HG02759 (cell line): Measurements from ENCODE around the gene STRN3.

Experiments
- ATAC-seq: cut with Tn5 transposase; IDR thresholded peaks from one replicate; pipeline ENCODE4 v1.9.1; 2021; ENCODE audit warnings: mild to moderate bottlenecking, moderate library complexity; ENCODE audit not compliant: unreplicated experiment

The STRN3 gene

DNA sequence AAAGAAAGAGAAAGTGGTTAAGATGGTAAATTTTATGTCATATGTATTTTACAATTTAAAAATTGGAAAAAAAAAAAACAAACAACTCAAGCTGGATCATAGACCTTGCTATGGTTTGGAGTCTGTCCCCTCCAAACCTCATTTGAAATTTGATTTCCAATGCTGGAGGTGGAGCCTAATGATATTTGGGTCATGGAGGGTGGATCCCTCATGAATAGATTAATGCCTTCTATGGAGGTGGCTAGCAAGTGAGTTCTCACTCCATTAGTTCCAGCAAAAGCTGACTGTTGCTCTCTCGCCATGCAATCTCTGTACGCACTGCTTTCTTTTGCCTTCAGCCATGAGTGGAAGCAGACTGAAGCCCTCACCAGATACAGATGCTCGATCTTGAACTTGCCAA, 22.9 kb downstream of the STRN3 start:
- no peak for ATAC-seq

- ATAC-seq, result no peak
These were observed 24.9 kb downstream of the STRN3 start for GRCh38 chr14:31001339-31001658.

- no peak for ATAC-seq
These were observed 25.4 kb downstream of the STRN3 start for GRCh38 chr14:31000629-31001338.

DNA sequence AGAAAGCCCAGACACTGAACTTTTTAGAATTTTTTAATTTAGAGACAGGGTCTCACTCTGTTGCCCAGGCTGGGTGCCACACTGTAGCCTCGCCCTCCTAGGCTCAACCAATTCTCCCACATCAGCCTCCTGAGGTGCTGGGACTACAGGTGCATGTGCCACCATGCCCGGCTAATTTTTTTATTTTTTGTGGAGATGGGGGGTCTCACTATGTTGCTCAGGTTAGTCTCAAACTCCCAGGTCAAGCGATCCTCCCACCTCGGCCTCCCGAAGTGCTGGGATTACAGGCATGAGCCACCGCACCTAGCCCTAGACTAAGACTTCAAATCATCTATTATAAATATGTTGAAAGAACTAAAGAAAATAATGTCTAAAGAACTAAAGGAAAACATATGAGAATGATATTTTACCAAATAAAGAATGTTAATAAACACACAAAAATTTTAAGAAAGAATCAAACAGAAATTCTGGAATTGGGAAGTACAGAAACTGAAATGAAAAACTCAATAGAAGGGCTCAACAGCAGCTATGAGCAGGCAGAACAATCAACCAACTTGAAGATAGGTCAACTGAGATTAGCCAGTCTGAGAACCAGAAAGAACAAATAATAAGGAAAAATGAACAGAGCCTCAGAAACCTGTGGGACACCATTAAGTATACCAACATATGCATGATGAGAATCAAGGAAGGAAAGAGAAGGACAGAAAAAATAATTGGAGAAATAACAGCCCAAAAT, 27.0 kb downstream of the STRN3 start:
- ATAC-seq, result no peak

GRCh38 chr14:30998100-30998706, 28.0 kb downstream of the STRN3 start:
- no peak for ATAC-seq

- ATAC-seq, result no peak
These were observed 29.1 kb downstream of the STRN3 start for GRCh38 chr14:30996892-30997659.

GRCh38 chr14:30995689-30996088, 30.5 kb downstream of the STRN3 start:
- ATAC-seq, result no peak

DNA sequence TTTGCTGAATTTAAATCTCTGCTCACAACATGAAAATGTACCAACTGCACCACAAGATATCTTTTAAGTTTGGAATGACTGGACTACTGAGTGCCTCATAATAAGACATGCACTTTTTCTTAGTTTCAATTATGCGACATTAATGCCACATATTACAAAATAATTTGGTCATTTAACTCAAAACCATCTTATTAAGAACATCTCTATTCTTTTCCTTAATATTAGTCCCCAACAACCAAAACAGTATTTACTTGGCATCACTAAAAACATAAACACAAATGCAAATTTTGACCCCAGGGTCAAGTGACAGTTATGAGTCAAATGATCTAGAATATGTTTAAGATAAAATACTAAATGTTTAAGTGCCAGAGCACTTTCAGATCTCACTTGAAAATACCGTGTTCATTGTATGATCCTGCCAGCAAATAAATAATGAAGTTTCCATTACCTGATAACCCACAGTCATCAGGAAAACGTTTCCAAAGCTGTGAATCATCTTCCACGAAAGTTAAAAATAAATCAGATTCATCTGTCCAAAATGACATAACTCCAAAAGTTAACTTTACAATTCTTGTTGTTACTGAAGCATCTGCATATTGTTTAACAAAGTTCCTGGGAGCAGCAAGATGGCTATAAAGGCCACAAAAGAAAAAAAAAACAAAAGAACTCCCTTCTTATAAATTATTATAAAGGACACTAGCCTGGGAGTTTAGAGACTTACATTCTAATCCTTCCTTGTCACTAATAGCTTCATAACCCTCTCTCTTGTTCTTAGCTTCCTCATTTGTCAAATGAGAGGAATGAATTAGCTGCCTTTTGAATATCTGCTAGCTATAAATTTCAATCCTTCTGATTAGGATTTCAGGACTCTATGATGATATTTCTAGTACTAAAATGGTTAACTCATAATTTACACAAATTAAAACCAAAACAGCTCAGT, 31.2 kb downstream of the STRN3 start:
- peak; percentile 77 for ATAC-seq

- ATAC-seq, result no peak
These were observed 33.1 kb downstream of the STRN3 start for GRCh38 chr14:30993071-30993470.

DNA sequence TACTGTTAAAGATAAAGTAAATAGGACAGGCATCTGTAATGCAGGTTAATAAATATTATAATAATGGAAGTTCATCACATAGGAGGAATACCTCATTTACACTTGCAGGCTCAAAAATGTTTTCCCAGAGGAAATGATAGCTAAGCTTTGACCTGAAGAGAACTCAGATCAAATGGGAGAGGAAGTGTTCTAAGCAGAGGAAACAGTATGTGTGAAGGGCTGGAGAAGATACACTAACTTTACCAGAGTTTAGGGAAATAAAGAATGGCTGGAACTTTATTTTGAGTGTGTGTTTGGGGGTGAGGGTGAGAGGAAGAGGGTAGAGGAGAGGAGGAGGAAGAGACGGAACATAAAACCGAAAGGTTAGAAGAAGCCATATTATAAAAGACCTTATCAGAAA, 34.8 kb downstream of the STRN3 start:
- no peak for ATAC-seq

GRCh38 chr14:30990770-30991169, 35.4 kb downstream of the STRN3 start:
- ATAC-seq, result no peak

DNA sequence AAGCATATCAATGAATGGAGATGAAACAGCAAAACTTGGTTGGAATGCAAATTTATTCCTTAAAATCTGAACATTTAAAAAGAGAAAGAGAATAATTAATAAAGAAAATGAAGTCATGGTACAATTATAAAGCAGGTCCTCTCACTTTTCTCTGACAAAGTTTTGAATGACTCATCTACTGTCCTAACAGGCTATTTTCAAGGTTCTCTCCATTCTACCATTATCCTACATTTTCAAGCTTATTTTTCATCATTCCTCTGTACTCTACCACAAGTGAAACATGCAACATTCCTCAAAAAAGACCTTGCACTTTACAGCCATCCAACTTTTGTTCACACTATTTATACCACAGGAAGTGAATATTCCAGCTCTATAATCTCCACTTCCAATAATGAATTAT, 37.7 kb downstream of the STRN3 start:
- ATAC-seq, result no peak

GRCh38 chr14:30985796-30986195, 40.4 kb downstream of the STRN3 start:
- ATAC-seq, result no peak

DNA sequence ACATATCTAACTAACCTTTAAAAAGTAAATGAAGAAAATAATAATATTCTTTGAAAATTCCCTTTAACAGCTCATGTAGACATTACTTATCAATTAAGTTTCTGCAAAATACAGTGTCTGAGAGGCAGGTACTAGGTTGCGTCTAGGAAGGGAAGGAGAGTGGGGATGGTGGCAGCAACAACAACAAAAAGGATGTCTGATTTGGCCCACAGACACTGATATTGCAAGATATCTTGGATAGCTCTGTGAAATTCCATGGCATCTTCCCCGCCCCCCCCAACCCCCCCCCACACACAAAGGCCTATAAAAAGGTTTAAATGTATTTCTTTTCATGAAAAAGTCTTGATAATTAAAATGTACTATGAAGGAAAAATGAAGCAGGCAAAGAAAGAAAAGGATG, 42.3 kb downstream of the STRN3 start:
- ATAC-seq, result no peak

DNA sequence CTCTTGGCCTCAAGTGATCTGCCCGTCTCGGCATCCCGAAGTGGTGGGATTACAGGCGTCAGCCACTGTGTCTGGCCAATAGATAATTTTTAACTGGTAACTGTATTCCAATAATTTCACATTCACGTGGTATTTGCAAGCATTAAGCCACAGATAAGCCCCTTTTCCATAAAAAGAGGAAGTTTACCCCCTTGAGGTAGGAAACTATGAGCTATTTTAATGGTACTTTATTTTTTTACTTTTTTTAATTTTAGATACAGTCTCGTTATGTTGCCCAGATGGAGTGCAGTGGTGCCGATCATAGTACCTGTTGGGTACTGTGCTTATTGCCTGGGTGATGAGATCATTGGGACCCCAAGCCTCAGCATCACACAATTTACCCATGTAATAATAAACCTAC, 43.6 kb downstream of the STRN3 start:
- ATAC-seq, result no peak

- ATAC-seq, result no peak
These were observed 45.2 kb downstream of the STRN3 start for GRCh38 chr14:30980980-30981379.

GRCh38 chr14:30980106-30980704, 46.0 kb downstream of the STRN3 start:
- peak; percentile 65 for ATAC-seq

DNA sequence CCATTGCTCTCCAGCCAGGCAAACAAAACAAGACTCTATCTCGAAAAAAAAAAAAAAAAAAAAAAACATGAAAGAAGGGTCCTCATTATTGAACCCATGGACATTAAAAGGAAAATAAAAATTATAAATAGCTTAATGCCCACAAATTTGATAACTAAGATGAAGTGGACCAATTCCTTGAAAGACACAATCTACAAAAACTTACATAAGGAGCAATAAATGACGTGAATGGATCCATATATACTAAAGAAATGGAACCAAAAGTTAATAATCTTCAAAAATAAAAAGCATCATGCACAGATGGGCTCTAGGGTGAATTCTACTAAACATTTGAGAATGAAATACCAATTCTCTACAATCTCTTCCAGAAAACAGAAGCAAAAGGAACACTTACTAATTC, 48.4 kb downstream of the STRN3 start:
- ATAC-seq, result no peak

DNA sequence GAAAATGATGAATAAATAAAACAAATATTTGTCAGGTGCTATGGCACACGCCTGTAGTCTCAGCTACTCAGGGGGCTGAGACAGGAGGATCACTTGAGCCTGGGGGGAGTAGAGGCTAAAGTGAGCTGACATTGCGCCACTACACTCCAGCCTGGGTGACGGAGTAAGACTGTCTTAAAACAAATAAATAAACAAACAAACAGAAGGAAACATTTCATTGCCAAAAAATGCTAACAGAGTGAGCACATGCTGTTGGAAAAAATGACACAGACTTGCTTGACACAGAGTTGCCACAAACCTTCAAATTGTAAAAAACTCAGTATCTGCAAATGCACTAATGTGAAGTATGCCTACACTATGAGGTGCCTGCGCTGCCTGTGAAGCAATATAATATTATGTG, 51.6 kb downstream of the STRN3 start:
- ATAC-seq, result no peak
